HG03432 (cell line): ENCODE data around the gene RPS6KA5.
A peak's percentile ranks its signal among the peaks of the same experiment; 100 is the strongest.
"Not testable (repeated sequence)": the region's sequence is repeated elsewhere in the genome, so short reads cannot be mapped to it uniquely, and the experiment has no call there.

Experiments used
- ATAC-seq: cut with Tn5 transposase; IDR thresholded peaks from one replicate; pipeline ENCODE4 v1.9.1; 2021; ENCODE audit warnings: mild to moderate bottlenecking, moderate library complexity; ENCODE audit not compliant: unreplicated experiment

RPS6KA5 gene

DNA sequence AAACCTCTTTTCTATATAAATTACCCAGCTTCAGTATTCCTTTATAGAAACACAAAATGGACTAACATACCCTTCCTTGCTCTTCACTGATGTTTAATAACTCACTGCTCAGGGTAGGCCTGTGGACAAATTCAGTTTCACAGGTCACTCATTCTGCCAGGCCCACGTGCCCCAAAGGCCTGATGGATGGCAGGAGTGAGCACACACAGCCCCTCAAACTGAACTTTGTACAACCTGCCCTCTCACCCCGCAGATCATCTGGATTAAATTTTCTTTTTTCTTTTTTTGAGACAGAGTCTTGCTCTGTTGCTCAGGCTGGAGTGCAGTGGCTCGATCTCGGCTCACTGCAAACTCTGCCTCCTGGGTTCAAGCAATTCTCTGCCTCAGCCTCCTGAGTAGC, 219.8 kb downstream of the RPS6KA5 start:
- ATAC-seq: not testable (repeated sequence)

DNA sequence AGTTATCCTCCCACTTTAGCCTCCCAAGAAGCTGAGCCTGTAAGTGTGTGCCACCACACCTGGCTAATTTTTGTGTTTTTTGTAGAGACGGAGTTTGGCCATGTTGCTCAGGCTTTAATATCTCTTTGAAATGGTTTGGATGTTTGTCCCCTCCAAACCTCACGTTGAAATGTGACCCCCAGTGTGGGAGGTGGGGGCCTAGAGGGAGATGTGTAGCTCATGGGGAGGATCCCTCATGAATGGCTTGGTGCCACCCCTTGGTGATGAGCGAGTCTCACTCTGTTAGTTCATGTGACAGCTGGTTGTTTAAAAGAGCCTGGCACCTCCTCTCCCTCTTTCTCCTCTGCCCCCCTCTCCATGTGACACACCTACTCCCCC, 220.6 kb downstream of the RPS6KA5 start:
- no peak for ATAC-seq

DNA sequence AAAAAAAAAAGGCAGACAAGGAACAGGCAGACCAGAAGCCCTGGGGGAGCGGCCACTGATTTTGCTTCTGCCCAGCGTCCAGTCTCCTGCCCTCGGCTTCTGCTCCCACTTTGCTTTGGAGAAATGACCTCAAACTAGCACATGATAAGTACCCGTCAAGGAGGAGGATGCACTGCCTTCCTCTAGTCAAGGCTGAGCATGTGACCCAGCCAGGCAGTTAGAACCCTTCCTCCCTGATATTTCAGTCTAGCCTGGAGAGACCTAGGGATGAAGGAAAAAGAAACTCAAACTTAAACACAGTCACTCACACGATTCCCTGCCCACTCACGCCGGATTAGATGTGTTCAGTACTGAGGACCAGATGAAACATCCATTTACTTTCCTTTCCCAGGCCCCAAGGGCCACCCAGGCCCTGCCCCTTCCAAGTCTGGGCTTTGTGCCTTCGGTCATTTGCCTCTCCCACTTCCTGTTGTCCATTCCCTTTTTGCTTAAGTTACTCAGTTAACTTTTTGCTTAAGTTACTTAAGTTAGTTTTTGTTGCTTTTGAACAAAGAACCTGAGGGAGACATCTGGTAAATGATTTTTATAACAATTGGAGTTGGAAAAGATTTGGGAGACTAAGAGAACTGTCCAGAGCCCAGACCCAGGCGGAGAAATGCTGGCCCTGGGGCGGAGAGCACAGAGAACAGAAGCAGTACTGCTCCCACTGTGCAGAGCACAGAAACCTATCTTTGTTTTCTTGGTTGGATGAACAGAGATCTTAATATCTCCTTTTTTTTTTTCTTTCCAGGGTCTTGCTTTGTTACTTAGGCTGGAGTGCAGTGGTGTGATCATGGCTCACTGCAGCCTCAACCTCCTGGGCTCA, 221.2 kb downstream of the RPS6KA5 start:
- ATAC-seq: no peak

GRCh38 chr14:90838531-90838930, 221.9 kb downstream of the RPS6KA5 start:
- not testable (repeated sequence) for ATAC-seq

GRCh38 chr14:90837355-90837754, 223.1 kb downstream of the RPS6KA5 start:
- no peak for ATAC-seq

- no peak for ATAC-seq
These were observed 223.8 kb downstream of the RPS6KA5 start for GRCh38 chr14:90836692-90837063.

DNA sequence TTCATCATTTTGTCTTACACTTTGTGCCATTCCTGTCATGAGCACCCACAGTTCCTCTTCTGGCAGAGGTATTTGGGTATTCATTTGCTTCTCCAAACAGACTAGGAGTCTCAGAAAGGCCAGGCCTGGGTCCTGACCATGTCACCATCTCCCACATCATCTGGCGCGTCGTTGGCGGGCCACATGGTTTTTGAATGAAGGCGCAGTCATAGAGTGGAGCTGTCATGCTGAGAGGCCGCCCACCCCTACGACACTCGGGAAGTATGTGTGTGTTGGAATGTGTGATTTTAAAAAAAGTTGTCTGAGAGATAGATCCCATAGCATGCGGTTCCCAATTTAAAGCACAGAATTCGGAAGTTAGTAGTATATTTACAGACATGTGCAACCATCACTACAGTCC, 228.6 kb downstream of the RPS6KA5 start:
- no peak for ATAC-seq

- ATAC-seq: no peak
These were observed 229.3 kb downstream of the RPS6KA5 start for GRCh38 chr14:90830931-90831701.

- no peak for ATAC-seq
These were observed 230.8 kb downstream of the RPS6KA5 start for GRCh38 chr14:90829677-90830076.

DNA sequence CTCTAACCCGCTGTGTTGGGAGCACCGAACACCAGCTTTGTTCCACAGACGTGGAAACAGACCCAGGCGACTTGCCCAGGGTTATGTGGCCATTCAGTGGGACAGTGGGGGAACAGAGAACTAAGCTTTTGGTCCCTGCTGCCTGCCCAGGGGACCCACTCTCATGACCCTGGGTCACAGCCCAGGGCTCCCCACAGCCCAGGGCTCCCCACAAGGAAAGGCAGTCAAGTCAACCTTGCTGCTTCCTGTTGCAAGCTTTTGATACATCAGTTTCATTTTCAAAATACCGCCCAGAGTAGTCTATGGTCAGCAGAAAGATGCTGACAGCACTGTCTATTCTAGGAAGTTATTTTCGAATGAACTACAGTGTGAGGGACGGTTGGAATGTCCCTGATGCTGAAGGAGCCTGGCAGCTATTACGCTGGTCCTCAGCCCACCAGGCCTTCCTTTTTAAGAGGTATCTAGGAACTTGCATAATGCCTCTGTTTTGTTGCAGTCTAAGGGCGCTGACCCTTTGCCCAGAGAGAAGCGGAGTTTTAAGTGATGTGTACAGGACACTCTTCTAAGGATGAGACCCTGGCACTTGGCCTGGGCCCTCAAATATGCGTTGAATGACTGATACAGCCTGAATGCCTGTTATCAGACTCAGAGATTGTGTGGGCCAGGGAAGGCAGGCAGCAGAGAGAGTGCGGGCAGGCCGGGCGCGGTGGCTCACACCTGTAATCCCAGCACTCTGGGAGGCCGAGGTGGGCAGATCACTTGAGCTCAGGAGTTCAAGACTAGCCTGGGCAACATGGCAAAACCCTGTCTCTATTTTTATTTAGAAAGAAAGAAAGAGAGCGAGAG, 231.6 kb downstream of the RPS6KA5 start:
- ATAC-seq: peak; percentile 39

DNA sequence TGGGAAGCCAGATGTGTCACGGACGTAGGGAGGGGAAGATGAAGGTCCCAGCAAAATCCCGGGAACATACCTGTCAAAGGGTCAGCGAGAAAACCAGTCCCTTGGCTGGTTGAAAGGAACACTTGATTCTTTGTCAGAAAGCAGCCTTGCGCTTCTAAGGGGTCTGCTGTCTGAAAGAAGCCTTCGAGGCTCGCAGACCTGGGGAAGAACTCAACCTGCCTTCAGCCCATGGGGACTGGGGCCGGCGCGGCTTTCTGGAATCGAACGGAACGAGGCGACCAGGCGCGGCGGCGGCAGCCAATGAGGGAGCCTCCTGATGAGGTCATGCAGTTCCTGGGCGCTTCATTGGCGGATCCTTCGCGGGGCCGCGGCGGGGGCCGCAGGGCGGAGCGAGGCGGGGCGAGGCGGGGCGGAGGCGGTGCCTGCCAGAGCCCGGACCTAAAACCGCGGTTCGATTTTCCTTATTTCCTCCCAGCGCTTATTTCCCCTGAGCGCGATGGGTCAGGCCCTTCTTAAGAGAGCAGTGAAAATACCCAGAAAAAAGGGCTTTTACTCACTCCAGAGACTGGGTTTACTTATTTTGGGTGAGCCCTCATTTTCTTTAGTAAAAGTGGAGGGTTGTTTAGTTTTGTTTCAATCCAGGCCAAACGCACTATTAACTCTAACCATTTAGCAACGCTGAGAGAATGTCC, 232.4 kb downstream of the RPS6KA5 start:
- peak; percentile 99 for ATAC-seq

- ATAC-seq: not testable (repeated sequence)
These were observed 236.9 kb downstream of the RPS6KA5 start for GRCh38 chr14:90823542-90823941.

GRCh38 chr14:90820958-90821357, 239.5 kb downstream of the RPS6KA5 start:
- peak; percentile 86 for ATAC-seq

DNA sequence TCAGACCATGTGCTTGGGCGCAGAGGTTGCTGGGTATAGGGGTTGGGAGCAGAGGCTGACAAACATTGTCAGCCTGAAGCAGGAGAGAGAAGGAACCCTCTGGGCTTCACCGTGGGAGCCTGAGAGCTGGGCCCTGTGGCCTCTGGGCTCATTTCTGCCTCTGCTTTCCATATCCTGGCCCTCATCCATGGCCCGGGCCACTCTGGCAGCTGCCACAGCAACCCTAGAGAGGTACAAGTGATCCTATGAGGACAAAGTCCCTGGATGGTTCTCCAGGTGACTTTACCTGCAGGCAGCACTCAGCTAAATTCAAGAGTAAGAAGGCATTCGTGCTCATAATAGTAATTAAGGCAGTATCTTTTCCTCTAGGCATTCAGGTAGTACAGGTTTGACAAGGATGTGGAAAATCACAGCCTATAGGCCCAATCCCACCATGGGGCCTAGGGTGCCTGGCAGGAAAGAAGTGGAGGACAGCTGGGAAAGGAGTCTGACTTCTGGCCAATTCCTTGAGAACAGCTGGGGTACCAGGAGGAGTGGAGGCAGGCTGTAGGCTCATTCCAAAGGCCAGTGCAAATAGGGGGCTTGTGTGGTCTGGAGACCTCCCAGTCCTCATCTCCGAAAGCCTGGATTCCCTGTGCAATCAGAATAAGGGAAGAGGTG, 240.6 kb downstream of the RPS6KA5 start:
- no peak for ATAC-seq

GRCh38 chr14:90818715-90819114, 241.7 kb downstream of the RPS6KA5 start:
- ATAC-seq: no peak

GRCh38 chr14:90816681-90817436, 243.6 kb downstream of the RPS6KA5 start:
- ATAC-seq: no peak

DNA sequence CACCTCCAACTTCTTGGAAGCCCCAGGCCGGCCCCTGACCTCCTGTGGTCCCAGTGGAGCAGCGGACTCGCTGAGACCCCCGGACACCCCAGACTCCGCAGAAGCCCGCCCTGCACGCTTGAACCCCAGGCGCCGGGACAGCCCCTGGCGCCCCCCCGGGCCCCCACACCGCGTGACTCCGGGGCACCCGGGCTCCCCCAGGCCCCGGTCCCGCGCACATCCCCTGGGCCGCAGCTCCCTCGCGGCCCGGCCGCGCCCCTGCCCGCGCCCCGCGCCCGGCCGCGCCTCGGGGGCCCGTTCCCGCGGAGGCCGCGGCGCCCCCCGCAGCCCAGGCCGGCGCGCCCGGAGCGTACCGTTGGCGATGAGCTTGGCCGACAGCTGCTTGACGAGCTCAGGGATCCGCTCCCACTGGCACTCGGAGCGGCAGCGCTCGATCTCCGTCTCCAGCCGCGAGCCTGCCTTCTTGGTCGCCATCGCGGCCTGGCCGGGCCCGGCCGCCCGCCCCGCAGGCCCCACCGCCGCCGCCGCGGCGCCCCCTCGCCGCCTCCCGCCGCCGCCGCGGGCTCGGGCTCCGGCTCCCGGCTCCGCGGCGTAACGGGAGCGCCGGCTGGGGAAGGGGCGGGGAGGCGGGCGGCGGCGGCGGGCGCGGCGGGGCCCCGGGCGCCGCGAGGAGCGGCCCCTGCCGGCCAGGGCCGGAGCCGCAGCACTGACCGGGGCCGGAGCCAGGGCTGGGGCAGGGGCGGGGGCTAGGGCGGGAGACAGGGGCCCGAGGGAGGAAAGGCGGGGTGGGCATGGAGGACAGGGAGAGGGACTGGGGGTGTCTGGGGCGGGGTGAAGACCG, 244.4 kb downstream of the RPS6KA5 start, which contains the start of gene TTC7B:
Gene TTC7B (minus strand): TSS at position 609 of the 841 bp plus-strand sequence. CDS start 135 bp downstream, at position 474.
- ATAC-seq: peak; percentile 78

GRCh38 chr14:90815572-90815821, 244.9 kb downstream of the RPS6KA5 start:
- no peak for ATAC-seq
